AG09309 (cell line): ENCODE measurements around the gene MEIS2.

ENCODE experiments used
- DNase-seq: peaks from one replicate; pipeline ENCODE4 v3.0.0-alpha.2; 2010; ENCODE audit warnings: low read depth
- H3K4me3 ChIP-seq: 2 replicates; pipeline ENCODE4 v1.5.1; 2011; ENCODE audit warnings: mild to moderate bottlenecking, low read depth, low read length, moderate library complexity; ENCODE audit not compliant: control insufficient read depth
- CTCF ChIP-seq: IDR thresholded peaks from 2 replicates; pipeline ENCODE4 v1.5.1; 2011; ENCODE audit warnings: mild to moderate bottlenecking, low read depth, low read length, inconsistent platforms; ENCODE audit not compliant: insufficient read depth, control insufficient read depth; ENCODE audit errors: missing control alignments

The MEIS2 gene

GRCh38 chr15:36884936-36885635 is 215.3 kb downstream of the MEIS2 start:
- DNase-seq, result no peak
- H3K4me3 ChIP-seq, result no peak overlapping the region
- TF ChIP-seq CTCF, result no peak

GRCh38 chr15:36884518-36884875 is 215.9 kb downstream of the MEIS2 start:
- TF ChIP-seq CTCF, result no peak
- no peak overlapping the region for H3K4me3 ChIP-seq
- no peak for DNase-seq

- H3K4me3 ChIP-seq, result no peak overlapping the region; the same call in 1 of the 2 replicates
- peak; percentile 93 for TF ChIP-seq CTCF
- DNase-seq, result peak; percentile 52
Observed at GRCh38 chr15:36883713-36884517, 216.4 kb downstream of the MEIS2 start.

GRCh38 chr15:36882487-36883131 is 217.7 kb downstream of the MEIS2 start:
- no peak for DNase-seq
- H3K4me3 ChIP-seq, result peak overlapping the region; percentile 24
- TF ChIP-seq CTCF, result no peak

GRCh38 chr15:36882056-36882455 is 218.3 kb downstream of the MEIS2 start:
- TF ChIP-seq CTCF, result no peak
- no peak for DNase-seq
- H3K4me3 ChIP-seq, result no peak overlapping the region

- no peak for TF ChIP-seq CTCF
- H3K4me3 ChIP-seq, result no peak overlapping the region
- DNase-seq, result no peak
Observed at GRCh38 chr15:36881516-36881915, 218.8 kb downstream of the MEIS2 start.
